ENCODE results near the gene PLD1. TPM values are rescaled to one million over a fixed set of nuclear protein-coding genes. Genes with fewer than 3 reads are reported as not detected.

Gene PLD1
- total and polyA plus RNA-seq, 2 of the 8 experiments (the other 6 are each of a cell fraction or from before 2014, with no cell fraction given) = 1.2 to 2.6 TPM

DNA sequence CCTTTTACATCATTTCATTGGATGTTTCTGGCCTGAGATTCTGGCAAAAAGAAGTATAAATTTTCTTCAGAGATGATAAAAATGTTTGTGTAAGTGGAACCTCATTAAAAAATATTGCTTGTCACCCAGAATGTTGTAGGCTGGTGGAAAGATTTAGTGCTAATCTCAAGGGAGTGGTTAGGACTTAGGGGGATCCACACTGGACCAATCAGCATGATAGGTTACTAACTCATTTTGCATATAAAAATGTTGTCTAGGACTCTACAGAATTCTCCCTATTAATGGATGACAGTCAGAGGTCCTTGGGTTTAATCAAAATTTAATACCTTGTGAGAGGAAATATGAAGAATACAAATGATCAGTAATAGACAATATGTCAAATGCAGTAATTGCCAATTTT is 241.5 kb downstream of the PLD1 start:
- H3K9me3 ChIP-seq (ENCODE audit: insufficient read depth in 2 of 2, low read depth in 1 of 2, low read length in 1 of 2) = no peaks in the 10 kb centered on the region
- ChIA-PET POLR2A (ENCODE audit: partially characterized antibody) (no interaction called here), CTCF (ENCODE audit: partially characterized antibody) (interaction anchor here (0.7 kb wide), 1 partner anchor 232 kb away, joined by 3 read pairs; no protein-coding TSS in a partner anchor)
- no peak overlapping the region for H3K56ac ChIP-seq (replicated peaks; ENCODE audit: insufficient read length, low read depth, low read length)
- H4K20me1 ChIP-seq (replicated peaks in 1 of 2; ENCODE audit: control insufficient read depth in 1 of 2, insufficient read depth in 2 of 2, low read length in 2 of 2) = no peaks in the 10 kb centered on the region
- no peak overlapping the region for H4K91ac ChIP-seq (replicated peaks; ENCODE audit: insufficient read length, low read length)
- no peak overlapping the region for H2BK15ac ChIP-seq (ENCODE audit: low read length)
- no peak overlapping the region for H3K4ac ChIP-seq (replicated peaks; ENCODE audit: insufficient read length, low read depth, low read length)
- no peak overlapping the region for H3K4me3 ChIP-seq (ENCODE audit: extremely low read depth in 1 of 4, insufficient read depth in 2 of 4, low read depth in 3 of 4, low read length in 4 of 4)
- no peak overlapping the region for H3K27ac ChIP-seq (ENCODE audit: low read depth, low read length)
- no peak overlapping the region for H3K9ac ChIP-seq (replicated peaks in 1 of 4; ENCODE audit: extremely low read depth in 1 of 4, low read depth in 3 of 4, low read length in 3 of 4)
- no peaks in the 10 kb centered on the region for H3K23me2 ChIP-seq (ENCODE audit: low read depth, low read length)
- H2AFZ ChIP-seq (ENCODE audit: low read length) = no peak overlapping the region
- no peak overlapping the region for H2BK5ac ChIP-seq (ENCODE audit: low read depth, low read length)
- FAIRE-seq = no peak
- H2BK12ac ChIP-seq (ENCODE audit: low read depth, low read length) = no peak overlapping the region
- DNase-seq (ENCODE audit: low read depth in 1 of 2, low spot score in 2 of 2) = no peak
- H4K8ac ChIP-seq (ENCODE audit: extremely low read depth, insufficient read depth, low read length) = no peak overlapping the region
- no peak overlapping the region for H4K5ac ChIP-seq (ENCODE audit: insufficient read length, low read depth, low read length)
- H3K14ac ChIP-seq (ENCODE audit: insufficient read length) = no peak overlapping the region
- H3K4me1 ChIP-seq (replicated peaks in 1 of 4; ENCODE audit: control insufficient read depth in 3 of 4, insufficient read depth in 4 of 4, low read length in 3 of 4) = no peaks in the 10 kb centered on the region
- TF ChIP-seq BRCA1 (IDR thresholded peaks at IDR 0.05; ENCODE audit: low read depth, low read length) (no peak), SIRT6 (IDR thresholded peaks at IDR 0.05; ENCODE audit: low read length) (no peak)
- H3K79me2 ChIP-seq (ENCODE audit: control insufficient read depth in 1 of 2, insufficient read depth in 2 of 2, low read length in 2 of 2) = no peaks in the 10 kb centered on the region
- no peak overlapping the region for H2BK20ac ChIP-seq (ENCODE audit: low read length)
- H3K36me3 ChIP-seq (ENCODE audit: control insufficient read depth in 2 of 4, insufficient read depth in 4 of 4, low read length in 3 of 4) = no peaks in the 10 kb centered on the region
- H3K23ac ChIP-seq (ENCODE audit: insufficient read length) = no peak overlapping the region
- no peak overlapping the region for H2AK5ac ChIP-seq (ENCODE audit: low read depth, low read length)
- H3K4me2 ChIP-seq (ENCODE audit: insufficient read depth in 1 of 2, low read depth in 2 of 2, low read length in 2 of 2) = no peak overlapping the region
- no peaks in the 10 kb centered on the region for H3K79me1 ChIP-seq (ENCODE audit: low read depth, low read length)
- H3K27me3 ChIP-seq (replicated peaks in 1 of 4; ENCODE audit: control insufficient read depth in 3 of 4, extremely low read depth in 1 of 4, insufficient read depth in 3 of 4, low read length in 3 of 4) = peaks cover 0 to 1% (median 0%) of the 10 kb centered on the region in 4 experiments; a peak in 1 of 7 replicates
- H2BK120ac ChIP-seq (replicated peaks; ENCODE audit: low read depth, low read length) = no peak overlapping the region
- no peak overlapping the region for H3K18ac ChIP-seq (ENCODE audit: extremely low read depth, low read length)

Data from H1 (cell line).